Erythroblast (primary cell): ENCODE results near the gene ANXA2R.

ENCODE experiments used
- GATA1 ChIP-seq: IDR thresholded peaks from 2 replicates; pipeline ENCODE4 v1.6.1; 2011; ENCODE audit warnings: low read depth, mild to moderate bottlenecking, control low read depth, low read length, moderate library complexity
- POLR2A ChIP-seq: IDR thresholded peaks from 2 replicates; pipeline ENCODE4 v1.6.1; 2011; ENCODE audit warnings: mild to moderate bottlenecking, low read length

- TF ChIP-seq POLR2A = no peak
- TF ChIP-seq GATA1 = no peak
These were observed 25.3 kb upstream of the ANXA2R start for GRCh38 chr5:43065387-43065947.
